HepG2 (cell line): ENCODE data around the gene TBXAS1.

Source experiments
- JUN ChIP-seq: sonication (generic); formaldehyde crosslinking; IDR thresholded peaks from 2 replicates; pipeline ENCODE4 v1.4.0; 2020; ENCODE audit warnings: mild to moderate bottlenecking, missing genetic modification reagents
- TCF7 ChIP-seq: sonication (generic); IDR thresholded peaks from 2 replicates; pipeline ENCODE4 v1.6.1; 2016; ENCODE audit warnings: antibody characterized with exemption, low read depth
- TF ChIP-seq, protein P1 (sequence below): sonication (generic); formaldehyde crosslinking; IDR thresholded peaks from 2 replicates; pipeline ENCODE4 v1.4.0; 2020; ENCODE audit warnings: mild to moderate bottlenecking, missing genetic modification reagents

GRCh38 chr7:139893999-139894398 lies 64.9 kb downstream of the TBXAS1 start:
- TF ChIP-seq, protein P1, sequence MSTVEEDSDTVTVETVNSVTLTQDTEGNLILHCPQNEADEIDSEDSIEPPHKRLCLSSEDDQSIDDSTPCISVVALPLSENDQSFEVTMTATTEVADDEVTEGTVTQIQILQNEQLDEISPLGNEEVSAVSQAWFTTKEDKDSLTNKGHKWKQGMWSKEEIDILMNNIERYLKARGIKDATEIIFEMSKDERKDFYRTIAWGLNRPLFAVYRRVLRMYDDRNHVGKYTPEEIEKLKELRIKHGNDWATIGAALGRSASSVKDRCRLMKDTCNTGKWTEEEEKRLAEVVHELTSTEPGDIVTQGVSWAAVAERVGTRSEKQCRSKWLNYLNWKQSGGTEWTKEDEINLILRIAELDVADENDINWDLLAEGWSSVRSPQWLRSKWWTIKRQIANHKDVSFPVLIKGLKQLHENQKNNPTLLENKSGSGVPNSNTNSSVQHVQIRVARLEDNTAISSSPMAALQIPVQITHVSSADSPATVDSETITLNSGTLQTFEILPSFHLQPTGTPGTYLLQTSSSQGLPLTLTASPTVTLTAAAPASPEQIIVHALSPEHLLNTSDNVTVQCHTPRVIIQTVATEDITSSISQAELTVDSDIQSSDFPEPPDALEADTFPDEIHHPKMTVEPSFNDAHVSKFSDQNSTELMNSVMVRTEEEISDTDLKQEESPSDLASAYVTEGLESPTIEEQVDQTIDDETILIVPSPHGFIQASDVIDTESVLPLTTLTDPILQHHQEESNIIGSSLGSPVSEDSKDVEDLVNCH, result no peak
- TF ChIP-seq TCF7, result no peak
- TF ChIP-seq JUN (CRISPR knock-in tag), result no peak
